ENCODE data around the gene GRAMD1B.

- TF ChIP-seq CTCF (IDR thresholded peaks at IDR 0.05) (no peak), POLR2A (IDR thresholded peaks at IDR 0.05) (no peak), EP300 (IDR thresholded peaks at IDR 0.05) (no peak)
These were observed 44.0 kb downstream of the GRAMD1B start for GRCh38 chr11:123473941-123474677.

Measured in tibial nerve (tissue), 4 donors.